Measurements from ENCODE around the gene NSD2. TPM values are rescaled to one million over a fixed set of nuclear protein-coding genes. Genes with fewer than 3 reads are reported as not detected.

The NSD2 gene
- total and polyA plus RNA-seq, 3 donors from 2014 or later = 108 to 144 (median 124) TPM

DNA sequence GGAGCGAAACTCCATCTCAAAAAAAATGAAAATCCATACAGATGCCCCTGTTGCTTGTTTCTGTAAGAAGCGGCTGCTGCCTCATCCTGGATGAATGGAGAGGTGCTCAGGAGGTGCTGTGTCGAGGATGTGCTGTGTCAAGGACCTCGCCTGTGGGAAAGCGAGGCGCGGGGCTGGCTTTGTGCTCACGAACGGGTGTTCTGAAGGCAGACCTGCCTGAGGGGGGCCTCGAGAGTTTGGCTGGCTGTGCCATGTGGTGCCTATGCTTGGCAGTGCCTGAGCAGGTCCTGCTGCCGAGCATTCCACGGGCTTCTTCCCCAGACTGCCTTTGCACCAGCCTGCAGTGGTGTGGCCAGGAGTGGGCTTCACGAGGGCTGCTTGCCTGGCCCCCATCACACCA is 61.5 kb downstream of the NSD2 start:
- TF ChIP-seq POLR2A (IDR thresholded peaks at IDR 0.05) = no peak
- TF ChIP-seq, protein P1, sequence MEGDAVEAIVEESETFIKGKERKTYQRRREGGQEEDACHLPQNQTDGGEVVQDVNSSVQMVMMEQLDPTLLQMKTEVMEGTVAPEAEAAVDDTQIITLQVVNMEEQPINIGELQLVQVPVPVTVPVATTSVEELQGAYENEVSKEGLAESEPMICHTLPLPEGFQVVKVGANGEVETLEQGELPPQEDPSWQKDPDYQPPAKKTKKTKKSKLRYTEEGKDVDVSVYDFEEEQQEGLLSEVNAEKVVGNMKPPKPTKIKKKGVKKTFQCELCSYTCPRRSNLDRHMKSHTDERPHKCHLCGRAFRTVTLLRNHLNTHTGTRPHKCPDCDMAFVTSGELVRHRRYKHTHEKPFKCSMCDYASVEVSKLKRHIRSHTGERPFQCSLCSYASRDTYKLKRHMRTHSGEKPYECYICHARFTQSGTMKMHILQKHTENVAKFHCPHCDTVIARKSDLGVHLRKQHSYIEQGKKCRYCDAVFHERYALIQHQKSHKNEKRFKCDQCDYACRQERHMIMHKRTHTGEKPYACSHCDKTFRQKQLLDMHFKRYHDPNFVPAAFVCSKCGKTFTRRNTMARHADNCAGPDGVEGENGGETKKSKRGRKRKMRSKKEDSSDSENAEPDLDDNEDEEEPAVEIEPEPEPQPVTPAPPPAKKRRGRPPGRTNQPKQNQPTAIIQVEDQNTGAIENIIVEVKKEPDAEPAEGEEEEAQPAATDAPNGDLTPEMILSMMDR (IDR thresholded peaks at IDR 0.05) = no peak
- DNase-seq = no peak
- no peaks in the 10 kb centered on the region for H3K9me3 ChIP-seq
- 92 to 96% methylated on average over 2 to 13 of the region's 13 CpGs for WGBS, 2 donors
- H3K4me1 ChIP-seq = no peaks in the 10 kb centered on the region
- intact Hi-C loops (cut with DNase I; ENCODE audit: low total_unique reads) = no loop called here
- no peak overlapping the region for H3K4me3 ChIP-seq
- H3K27me3 ChIP-seq = no peaks in the 10 kb centered on the region
- no peak overlapping the region for H3K27ac ChIP-seq
- no peaks in the 10 kb centered on the region for H3K36me3 ChIP-seq (ENCODE audit: low read depth, missing control alignments)

DNA sequence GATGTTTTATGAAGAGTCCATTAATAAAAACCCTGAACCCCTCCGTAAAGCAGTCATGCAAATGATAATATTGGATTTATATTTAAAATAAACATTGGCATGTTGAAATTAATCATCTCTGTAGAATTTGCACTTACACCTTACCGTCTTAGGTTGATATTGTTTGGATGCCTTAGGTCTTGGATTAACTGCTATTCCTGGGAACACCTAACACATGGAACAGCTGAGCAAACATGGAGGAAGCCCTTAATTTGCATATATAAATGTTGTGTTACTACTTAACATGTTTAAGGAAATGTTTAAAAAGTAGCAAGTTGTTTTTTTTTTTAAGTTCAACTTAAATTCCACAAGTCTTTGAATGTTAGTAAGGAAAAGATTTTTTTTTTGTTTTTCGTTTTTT is 62.5 kb downstream of the NSD2 start:
- no peaks in the 10 kb centered on the region for H3K36me3 ChIP-seq (ENCODE audit: low read depth, missing control alignments)
- H3K9me3 ChIP-seq = no peaks in the 10 kb centered on the region
- no peak for DNase-seq
- intact Hi-C loops (cut with DNase I; ENCODE audit: low total_unique reads) = no loop called here
- H3K27me3 ChIP-seq = no peaks in the 10 kb centered on the region
- no peak overlapping the region for H3K4me3 ChIP-seq
- 87 to 92% methylated on average over 3 of the region's 3 CpGs for WGBS, 2 donors
- H3K4me1 ChIP-seq = no peaks in the 10 kb centered on the region
- no peak for TF ChIP-seq POLR2A (IDR thresholded peaks at IDR 0.05)
- TF ChIP-seq, protein P1 (IDR thresholded peaks at IDR 0.05) = no peak
- no peak overlapping the region for H3K27ac ChIP-seq

DNA sequence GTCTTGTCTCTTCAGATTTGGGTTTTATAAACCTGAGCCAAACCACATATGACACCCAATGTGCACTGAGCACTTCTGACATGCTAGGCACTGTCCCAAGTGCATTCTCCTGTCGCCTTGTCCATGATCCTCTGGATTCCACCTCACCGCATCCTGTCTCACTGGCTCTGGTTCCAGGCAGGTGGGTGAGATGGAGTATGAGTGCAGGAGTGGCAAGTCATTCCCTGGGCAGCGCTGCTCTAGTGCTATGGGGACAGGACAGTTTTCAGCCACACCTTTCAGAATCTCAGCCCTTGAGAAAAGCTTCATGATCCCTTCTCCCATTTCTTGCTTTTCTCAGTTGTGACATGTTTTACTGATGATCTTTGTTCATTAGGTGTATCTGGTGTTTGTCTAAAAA is 66.4 kb downstream of the NSD2 start:
- TF ChIP-seq, protein P1 (IDR thresholded peaks at IDR 0.05) = no peak
- no peak for TF ChIP-seq POLR2A (IDR thresholded peaks at IDR 0.05)
- H3K4me1 ChIP-seq = no peaks in the 10 kb centered on the region
- no peaks in the 10 kb centered on the region for H3K27me3 ChIP-seq
- DNase-seq = no peak
- no peak overlapping the region for H3K27ac ChIP-seq
- H3K36me3 ChIP-seq (ENCODE audit: low read depth, missing control alignments) = no peaks in the 10 kb centered on the region
- WGBS, 2 donors = 97 to 98% methylated on average over 3 of the region's 3 CpGs
- intact Hi-C loops (cut with DNase I; ENCODE audit: low total_unique reads) = no loop called here
- no peaks in the 10 kb centered on the region for H3K9me3 ChIP-seq
- H3K4me3 ChIP-seq = no peak overlapping the region

DNA sequence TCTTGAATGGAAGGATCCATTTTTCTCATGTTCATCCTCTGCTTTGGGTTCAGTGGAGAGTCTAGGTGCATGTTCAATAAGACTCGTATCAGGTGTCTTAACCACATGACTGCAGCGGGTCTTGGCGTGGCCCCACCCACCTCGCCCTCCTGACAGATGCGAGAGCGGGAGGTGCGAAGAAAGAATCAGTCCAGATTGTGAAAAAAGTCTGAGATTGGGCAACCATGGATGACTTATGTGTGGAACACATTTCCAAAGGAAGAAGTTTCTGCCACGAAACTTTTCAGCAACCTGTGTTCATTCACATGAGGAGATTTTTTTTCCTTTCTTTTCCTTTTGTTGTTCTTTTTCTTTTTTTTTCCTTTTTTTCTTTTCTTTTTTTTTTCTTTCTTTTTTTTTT is 66.8 kb downstream of the NSD2 start:
- no peak for DNase-seq
- intact Hi-C loops (cut with DNase I; ENCODE audit: low total_unique reads) = no loop called here
- whole genome bisulfite sequencing, 2 donors = 91 to 97% methylated on average over 8 of the region's 8 CpGs
- Histone ChIP-seq H3K27ac (no peak overlapping the region), H3K4me3 (no peak overlapping the region), H3K27me3 (no peaks in the 10 kb centered on the region), H3K9me3 (no peaks in the 10 kb centered on the region), H3K4me1 (no peaks in the 10 kb centered on the region), H3K36me3 (ENCODE audit: low read depth, missing control alignments) (no peaks in the 10 kb centered on the region)
- TF ChIP-seq, protein P1 (IDR thresholded peaks at IDR 0.05) = no peak
- no peak for TF ChIP-seq POLR2A (IDR thresholded peaks at IDR 0.05)

DNA sequence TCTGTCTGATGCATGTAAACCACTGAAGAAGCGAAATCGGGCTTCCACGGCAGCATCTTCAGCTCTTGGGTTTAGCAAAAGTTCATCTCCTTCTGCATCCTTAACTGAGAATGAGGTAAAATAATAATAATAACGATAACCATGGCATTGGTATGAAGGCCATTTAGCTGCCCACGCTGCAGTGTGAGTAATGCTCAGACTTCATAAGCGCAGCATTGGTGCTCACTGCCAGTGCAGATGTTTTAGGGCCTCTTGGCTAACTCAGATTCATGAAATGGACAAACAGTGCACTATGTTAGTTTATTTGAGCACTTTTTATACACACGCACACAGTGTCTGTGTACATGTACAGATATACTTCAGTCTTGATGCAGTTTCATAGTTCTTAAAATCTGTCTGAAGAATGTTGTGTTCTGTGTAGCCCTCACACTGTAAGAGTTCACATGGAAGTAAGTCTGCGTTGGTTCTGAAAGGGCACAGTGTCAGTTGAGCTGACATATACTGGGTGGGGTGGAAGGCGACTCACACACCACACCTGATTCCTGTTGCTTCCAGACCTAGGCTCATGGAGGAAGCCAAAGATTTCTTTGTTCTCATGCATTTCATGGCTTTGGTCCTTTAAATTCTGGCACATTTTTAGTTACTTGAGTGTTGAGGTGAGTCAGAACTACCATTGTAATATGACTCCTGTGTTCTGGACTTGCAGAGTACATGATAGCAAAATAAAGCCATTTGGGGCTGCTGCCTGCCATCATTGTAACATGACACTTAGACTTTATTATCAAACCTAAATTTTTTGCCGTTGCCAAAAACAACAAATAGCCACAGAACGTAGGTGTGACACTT is 68.7 kb downstream of the NSD2 start:
- Histone ChIP-seq H3K9me3 (no peaks in the 10 kb centered on the region), H3K27me3 (no peaks in the 10 kb centered on the region), H3K4me1 (no peaks in the 10 kb centered on the region), H3K36me3 (ENCODE audit: low read depth, missing control alignments) (no peaks in the 10 kb centered on the region), H3K4me3 (no peak overlapping the region), H3K27ac (no peak overlapping the region)
- intact Hi-C loops (cut with DNase I; ENCODE audit: low total_unique reads) = no loop called here
- no peak for DNase-seq
- TF ChIP-seq, protein P1 (IDR thresholded peaks at IDR 0.05) = no peak
- no peak for TF ChIP-seq POLR2A (IDR thresholded peaks at IDR 0.05)
- WGBS, 2 donors = 81 to 88% methylated on average over 11 of the region's 11 CpGs

All from testis (tissue), 3 donors.